Activated naive CD4-positive, alpha-beta T cell treated with anti-CD3 and anti-CD28 coated beads, Interleukin-2, amount 50 U/mL, for 72 hours (primary cell): ENCODE measurements around the gene YDJC. TPM values are rescaled to one million over a fixed set of nuclear protein-coding genes. Genes with fewer than 3 reads are reported as not detected.
"Not testable (repeated sequence)": the region's sequence is repeated elsewhere in the genome, so short reads cannot be mapped to it uniquely, and the experiment has no call there.

Source experiments
- ATAC-seq, 2 donors: fragments of 150-1000 bp; cut with Tn5 transposase; 2 replicates each; pipeline ENCODE4 v1.10.0; 2021; ENCODE audit warnings: mild to moderate bottlenecking in 2 of 2, moderate library complexity in 2 of 2
- DNase-seq, 2 donors: peaks; one replicate each; pipeline ENCODE4 v3.0.0; 2021 to 2022; ENCODE audit warnings: low spot score in 2 of 2
- H3K27ac Mint-ChIP-seq, 2 donors: one replicate each; pipeline ENCODE4 v1.8.0; 2022; ENCODE audit warnings: mild to moderate bottlenecking in 2 of 2, mixed read lengths in 2 of 2
- H3K36me3 Mint-ChIP-seq, 2 donors: one replicate each; pipeline ENCODE4 v1.8.0; 2022; ENCODE audit warnings: mixed read lengths in 2 of 2
- H3K9me3 Mint-ChIP-seq, 2 donors: one replicate each; pipeline ENCODE4 v1.8.0; 2022; ENCODE audit warnings: mixed read lengths in 2 of 2
- total RNA-seq, 2 donors: library from RNA; stranded (reverse); gene quantifications; one replicate each; pipeline ENCODE4 v1.2.3, GENCODE V29; 2022

The YDJC gene
- total RNA-seq, 2 donors from 2014 or later: 26.9 to 47.9 TPM

DNA sequence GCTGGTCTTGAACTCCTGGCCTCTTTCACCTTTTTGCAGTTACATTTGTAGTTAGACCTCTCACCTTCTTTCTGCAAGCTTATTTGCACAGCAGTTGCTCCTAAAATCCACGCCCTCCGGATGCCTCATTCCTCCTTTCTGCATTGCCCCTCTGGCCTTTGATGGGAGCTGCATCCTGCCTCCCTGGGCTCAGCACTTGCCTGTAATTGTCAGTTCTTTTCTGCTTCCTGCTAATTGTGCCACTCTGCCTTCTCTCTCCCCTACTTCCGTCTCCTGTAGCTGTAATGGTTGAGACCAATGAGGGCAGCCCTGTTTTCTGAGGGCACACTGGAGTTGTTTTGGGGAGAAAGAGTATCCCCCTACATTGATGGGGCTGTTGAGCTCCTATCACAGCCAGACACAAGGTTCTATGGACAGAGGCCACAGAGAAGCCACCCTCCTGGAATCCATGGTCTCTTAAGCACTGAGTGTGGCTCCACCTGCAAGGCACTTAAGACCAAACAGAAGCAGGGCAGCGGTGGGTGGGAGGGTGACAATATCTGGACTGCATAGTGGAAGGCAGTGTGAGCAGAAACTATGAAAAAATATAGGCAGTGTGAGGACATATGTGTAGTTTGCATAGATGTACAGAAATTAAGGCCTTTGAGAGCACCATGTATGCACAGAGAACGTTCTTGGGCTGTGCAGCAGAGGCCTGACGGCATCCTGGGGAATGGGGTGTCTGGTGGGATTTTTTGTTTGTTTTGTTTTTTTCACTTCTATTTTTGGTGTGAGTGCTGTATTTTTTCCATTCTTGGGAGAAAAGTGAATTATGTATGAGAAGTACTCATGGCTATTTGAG is 30.5 kb downstream of the YDJC start:
- peaks cover 5 to 17% of the 10 kb centered on the region in 2 donors for H3K36me3 Mint-ChIP-seq
- peak overlapping the region in 1 of 2 donors; percentile 90 for H3K27ac Mint-ChIP-seq
- DNase-seq (no peak), ATAC-seq (no peak)
- H3K9me3 Mint-ChIP-seq: no peaks in the 10 kb centered on the region

DNA sequence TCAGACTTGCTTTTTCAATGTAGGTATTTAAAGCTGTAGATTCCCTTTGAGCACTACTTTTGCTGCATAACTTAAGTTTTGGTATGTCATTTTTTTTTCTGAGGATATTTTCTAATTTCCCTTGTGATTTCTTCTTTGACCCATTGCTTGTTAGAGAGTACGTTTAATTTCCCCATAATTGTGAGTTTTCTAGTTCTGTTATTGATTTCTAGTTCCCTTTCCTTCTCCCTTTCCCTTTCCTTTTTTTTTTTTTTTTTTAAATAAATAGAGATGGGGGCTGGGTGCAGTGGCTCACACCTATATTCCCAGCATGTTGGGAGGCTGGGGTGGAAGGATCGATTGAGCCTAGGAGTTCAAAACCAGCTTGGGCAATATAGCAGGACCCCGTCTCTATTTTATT is 31.5 kb downstream of the YDJC start:
- H3K27ac Mint-ChIP-seq: peak overlapping the region in 1 of 2 donors; percentile 3
- peaks cover 13 to 27% of the 10 kb centered on the region in 2 donors for H3K36me3 Mint-ChIP-seq
- ATAC-seq (no peak), DNase-seq (no peak)
- no peaks in the 10 kb centered on the region for H3K9me3 Mint-ChIP-seq

DNA sequence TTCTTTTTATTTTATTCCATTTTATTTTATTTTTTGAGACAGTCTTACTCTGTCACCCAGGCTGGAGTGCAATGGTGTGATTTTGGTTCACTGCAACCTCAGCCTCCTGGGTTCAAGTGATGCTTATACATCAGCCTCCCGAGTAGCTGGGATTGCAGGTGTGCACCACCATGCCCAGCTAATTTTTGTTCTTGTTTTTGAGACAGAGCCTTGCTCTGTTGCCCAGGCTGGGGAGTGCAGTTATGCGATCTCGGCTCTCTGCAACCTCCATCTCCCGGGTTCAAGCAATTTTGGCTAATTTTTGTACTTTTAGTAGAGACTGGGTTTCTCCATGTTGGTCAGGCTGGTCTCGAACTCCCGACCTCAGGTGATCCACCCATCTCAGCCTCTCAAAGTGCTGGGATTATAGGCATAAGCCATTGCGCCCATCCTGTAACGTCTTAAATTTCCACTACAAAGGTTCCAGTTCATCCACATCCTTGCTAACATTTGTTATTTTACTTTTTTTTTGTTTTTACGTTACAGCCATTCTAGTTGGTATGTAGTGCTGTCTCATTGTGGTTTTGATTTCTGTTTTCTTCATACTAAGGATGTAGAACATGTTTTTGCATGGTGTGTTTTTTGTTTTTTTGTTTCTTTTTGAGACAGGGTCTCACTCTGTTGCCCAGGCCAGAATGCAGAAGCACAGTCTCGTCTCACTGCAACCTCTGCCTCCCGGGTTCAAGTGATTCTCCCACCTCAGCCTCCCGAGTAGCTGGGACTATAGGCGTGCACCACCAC is 33.3 kb downstream of the YDJC start:
- not testable (repeated sequence) for H3K9me3 Mint-ChIP-seq, ATAC-seq, DNase-seq, H3K27ac Mint-ChIP-seq
- peaks cover 13 to 32% of the 10 kb centered on the region in 2 donors for H3K36me3 Mint-ChIP-seq

DNA sequence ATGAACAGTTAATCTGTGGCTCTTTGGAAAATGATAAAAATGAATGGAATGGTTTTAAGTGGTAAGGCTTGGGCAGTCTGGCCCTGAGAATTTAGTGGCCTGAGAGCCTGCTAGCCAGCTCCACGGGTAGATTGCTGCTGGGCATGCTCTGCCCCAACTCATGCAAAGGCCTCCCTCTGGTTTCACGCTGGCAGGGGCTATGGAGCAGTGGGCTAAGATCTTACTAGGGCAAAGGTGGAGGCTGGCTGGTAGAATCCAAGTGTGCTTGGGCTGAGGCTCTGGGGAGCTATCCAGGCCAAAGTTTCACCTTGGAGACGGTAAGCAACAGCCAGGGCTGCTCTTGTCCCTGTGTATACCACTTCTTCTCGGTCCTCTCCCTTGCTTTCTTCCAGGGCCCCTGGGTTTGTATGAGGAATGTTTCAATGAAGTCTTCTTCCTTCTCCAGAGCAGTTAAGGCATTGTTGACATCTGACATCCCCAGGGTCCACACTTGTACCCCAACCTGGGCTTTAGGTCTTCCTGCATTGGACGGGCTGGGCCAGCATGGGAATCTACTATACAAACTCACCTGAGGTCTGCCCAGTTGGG is 34.9 kb downstream of the YDJC start:
- H3K9me3 Mint-ChIP-seq: no peaks in the 10 kb centered on the region
- peak overlapping the region in 1 of 2 donors; percentile 12 for H3K27ac Mint-ChIP-seq
- peaks cover 13 to 32% of the 10 kb centered on the region in 2 donors for H3K36me3 Mint-ChIP-seq
- no peak for ATAC-seq
- no peak for DNase-seq

DNA sequence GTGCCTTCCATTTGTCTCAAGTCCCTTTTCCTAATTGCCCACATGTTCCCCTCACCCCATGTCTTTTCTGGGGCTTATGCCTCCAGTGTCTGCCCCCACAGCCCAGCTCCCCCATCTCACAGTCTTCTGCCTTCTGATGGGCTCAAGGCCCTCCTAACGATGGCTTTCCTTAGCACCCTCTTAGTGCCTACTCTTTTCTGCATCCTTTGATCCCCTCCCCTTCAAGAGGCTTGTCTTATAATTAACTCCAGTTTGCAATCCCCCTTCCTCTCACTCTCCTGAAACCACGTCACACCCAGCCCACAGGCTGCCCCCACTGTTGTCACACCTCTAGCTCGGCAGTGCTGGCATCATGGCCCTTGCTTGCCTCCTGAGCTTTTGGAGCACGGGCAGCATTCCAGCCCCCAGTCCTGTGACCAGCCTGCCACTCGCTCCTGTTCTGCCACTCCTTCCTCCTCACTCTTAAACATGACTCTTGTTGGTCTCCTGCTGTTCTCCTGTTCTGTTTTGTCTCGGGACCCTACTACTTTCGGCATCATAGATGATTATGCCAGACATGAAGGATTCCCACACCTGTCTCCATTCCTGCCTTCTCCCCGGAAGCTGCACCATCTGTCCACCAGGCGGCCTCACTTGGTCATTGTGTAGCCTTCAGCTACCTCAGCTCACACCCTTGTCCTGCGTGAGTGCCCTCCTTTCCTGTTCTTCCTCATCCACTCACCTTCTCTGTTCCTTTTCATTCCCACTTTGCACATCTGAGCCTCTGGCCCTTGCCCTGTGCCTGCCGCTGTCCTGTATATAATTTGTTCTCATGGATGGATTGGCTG is 36.2 kb downstream of the YDJC start:
- DNase-seq (no peak), ATAC-seq (no peak)
- Mint-ChIP-seq H3K36me3 (peaks cover 13 to 32% of the 10 kb centered on the region in 2 donors), H3K27ac (peak overlapping the region in 1 of 2 donors; percentile 65), H3K9me3 (no peaks in the 10 kb centered on the region)

DNA sequence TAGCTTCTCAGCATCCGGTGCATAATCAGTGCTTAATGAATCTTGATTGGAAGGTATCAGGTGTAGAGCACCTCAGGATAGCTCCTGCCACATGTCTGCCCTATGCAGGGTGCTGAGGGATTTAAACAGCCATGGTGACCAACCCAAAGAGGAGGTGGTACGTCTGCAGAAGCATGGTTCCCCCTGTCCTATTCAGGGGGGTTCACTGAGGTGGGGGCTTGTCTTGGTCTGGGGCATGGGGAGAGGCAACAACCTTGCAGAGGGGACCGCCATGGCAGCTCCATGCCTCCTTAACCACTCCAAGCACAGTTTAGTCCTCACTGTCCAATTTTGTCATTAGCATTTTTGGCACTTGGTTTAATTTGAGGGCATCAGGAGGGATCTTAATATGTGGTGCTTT is 37.4 kb downstream of the YDJC start:
- no peak for ATAC-seq
- H3K9me3 Mint-ChIP-seq: no peaks in the 10 kb centered on the region
- no peak overlapping the region for H3K27ac Mint-ChIP-seq
- peaks cover 13 to 32% of the 10 kb centered on the region in 2 donors for H3K36me3 Mint-ChIP-seq
- DNase-seq: no peak

DNA sequence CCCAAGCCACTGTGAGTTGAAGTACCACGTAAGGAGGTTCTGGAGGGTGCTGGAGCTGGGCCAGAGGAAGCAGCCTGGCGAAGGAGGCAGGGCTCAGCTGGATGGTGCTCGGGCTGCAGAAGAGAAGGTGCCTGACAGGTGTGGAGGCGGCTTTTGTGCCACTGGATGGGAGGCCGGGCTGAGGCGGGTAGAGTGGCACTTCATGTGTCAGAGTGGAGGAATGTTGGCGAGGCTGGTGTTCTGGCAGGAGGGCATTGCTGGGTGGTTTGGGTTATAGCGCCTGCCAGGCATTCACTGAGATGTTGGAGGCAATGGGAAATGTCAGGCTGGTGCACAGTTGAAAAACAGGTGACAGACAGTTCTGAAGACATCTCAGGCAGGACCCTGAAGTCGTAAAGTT is 38.1 kb downstream of the YDJC start:
- Mint-ChIP-seq H3K36me3 (peaks cover 13 to 32% of the 10 kb centered on the region in 2 donors), H3K9me3 (no peaks in the 10 kb centered on the region), H3K27ac (peak overlapping the region in 1 of 2 donors; percentile 90)
- ATAC-seq: no peak
- DNase-seq: no peak

DNA sequence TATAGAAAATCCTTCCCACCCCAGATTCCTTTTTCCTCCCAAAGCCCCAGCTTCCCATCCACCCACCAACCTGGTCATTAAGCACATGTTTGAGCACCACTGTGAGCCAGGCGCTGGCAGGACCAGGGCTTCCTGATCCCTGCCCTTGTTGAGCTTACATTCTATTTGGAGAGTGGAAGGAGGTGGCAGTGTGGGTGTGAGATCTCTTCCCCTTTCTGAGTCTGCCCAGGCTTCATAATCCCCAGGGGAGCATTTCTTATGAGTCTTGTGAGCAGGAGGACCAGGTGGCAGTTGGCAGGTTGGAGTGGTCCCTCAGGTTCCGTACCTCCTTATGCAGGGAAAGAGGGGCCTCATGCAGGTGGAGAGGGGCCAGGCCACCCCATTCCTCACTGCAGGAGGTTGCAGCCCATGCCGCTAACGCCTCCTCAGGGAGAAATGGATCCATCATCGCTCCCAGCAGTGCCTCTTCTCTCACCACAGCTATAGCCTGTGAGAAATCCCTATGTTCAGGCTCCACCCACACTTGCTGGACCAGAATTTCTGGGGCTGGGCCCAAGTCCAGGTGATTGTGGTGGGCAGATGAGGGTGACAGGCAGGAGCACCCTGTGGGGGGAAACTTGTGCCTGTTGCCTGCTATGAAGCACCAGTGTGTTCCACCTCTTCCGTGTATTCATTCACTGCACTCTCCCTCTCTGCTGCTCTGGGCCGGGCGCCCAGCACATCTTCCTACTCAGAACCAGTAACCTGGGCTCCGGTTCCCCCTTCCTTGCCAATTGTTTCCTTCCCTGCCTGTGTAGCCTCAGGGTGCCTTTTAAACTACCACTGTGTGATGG is 38.8 kb downstream of the YDJC start:
- Mint-ChIP-seq H3K9me3 (no peaks in the 10 kb centered on the region), H3K36me3 (peaks cover 13 to 32% of the 10 kb centered on the region in 2 donors), H3K27ac (peak overlapping the region; percentile 53 to 90)
- DNase-seq (no peak), ATAC-seq (no peak)

DNA sequence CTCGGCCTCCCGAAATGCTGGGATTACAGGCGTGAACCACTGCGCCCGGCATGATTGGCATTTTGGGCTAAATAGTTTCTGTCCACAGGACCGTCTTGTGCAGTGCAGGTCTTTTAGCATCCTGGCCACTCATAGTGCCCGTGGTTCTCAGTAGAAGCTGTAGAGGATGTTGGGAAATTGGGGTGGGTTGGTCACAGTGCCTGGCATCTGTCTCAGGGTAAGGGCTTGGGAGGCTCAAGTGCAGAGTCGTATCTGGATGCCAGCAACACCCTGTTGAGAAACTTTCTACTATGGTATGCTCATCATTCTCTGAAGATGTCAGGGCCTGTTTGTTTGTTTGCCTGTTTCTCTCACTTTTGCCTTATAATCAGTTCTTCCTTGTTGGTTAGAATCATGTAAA is 40.4 kb downstream of the YDJC start:
- peak overlapping the region; percentile 65 to 87 for H3K27ac Mint-ChIP-seq
- no peak for ATAC-seq

DNA sequence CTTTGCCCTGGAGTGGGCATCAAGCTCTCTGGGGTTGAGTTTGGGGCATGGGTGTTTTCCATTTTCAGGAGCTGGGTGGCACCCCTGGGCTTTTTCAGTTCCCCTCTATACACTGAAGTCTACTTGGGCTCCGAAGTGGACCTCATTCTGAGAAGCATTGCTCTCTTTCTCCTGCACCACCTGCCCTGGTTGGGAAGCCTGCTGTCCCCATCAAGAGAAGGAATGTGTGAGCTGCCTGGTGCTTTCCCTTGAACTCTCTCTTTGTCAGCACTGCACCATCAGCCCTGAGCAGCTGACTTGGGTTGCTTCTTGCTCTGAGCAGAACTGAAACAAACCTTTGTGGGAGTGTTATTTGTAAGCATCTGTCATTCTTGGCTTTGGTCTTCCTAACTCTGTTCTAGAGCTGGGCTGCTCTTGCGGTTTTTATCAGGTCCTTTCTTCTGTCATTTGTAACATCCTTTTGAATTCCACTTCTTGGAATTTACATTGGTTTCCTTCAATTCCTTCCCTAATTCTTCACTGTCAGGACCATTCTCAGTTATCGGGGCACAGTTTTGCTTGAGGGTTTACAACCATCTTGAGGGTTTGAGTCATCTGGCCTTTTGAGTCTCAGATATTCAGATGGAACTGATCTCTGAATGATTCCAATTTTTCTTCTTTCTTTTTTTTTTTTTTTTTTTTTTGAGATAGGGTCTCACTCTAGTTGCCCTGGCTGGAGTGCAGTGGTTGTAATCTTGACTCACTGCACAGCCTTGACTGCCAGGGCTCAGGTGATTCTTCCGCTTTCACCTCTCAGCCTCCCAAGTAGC is 41.8 kb downstream of the YDJC start:
- Mint-ChIP-seq H3K9me3 (no peaks in the 10 kb centered on the region), H3K36me3 (peaks cover 0 to 2% of the 10 kb centered on the region in 2 donors), H3K27ac (peak overlapping the region; percentile 65 to 87)
- DNase-seq (peak; percentile 57 to 70), ATAC-seq (peak; percentile 96 to 97)

More for the DNA sequence above, 40.4 kb downstream of the YDJC start:
- Mint-ChIP-seq H3K36me3 (peaks cover 10 to 16% of the 10 kb centered on the region in 2 donors), H3K9me3 (no peaks in the 10 kb centered on the region)
- no peak for DNase-seq

DNA sequence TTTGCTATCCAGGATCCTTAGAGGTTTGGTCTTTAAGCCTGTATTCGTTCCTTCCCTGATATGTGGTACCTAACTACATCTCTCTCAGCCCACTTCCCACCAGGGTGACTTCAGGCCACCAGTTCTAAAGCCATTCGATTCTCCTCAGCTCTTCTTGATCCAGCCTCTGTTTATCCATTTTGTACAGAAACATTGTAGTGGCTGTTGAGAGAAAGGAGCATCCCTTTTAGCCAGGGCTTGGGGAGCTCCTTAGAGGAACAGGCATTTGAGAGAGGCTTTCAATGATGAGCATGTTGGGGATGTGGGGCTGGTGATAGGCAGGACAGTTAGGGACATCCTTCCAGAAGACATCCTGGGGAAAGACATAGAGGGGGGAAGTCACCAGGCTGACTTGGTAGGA is 44.4 kb downstream of the YDJC start:
- ATAC-seq (no peak), DNase-seq (no peak)
- no peaks in the 10 kb centered on the region for H3K36me3 Mint-ChIP-seq
- H3K27ac Mint-ChIP-seq: peak overlapping the region in 1 of 2 donors; percentile 23
- no peaks in the 10 kb centered on the region for H3K9me3 Mint-ChIP-seq

DNA sequence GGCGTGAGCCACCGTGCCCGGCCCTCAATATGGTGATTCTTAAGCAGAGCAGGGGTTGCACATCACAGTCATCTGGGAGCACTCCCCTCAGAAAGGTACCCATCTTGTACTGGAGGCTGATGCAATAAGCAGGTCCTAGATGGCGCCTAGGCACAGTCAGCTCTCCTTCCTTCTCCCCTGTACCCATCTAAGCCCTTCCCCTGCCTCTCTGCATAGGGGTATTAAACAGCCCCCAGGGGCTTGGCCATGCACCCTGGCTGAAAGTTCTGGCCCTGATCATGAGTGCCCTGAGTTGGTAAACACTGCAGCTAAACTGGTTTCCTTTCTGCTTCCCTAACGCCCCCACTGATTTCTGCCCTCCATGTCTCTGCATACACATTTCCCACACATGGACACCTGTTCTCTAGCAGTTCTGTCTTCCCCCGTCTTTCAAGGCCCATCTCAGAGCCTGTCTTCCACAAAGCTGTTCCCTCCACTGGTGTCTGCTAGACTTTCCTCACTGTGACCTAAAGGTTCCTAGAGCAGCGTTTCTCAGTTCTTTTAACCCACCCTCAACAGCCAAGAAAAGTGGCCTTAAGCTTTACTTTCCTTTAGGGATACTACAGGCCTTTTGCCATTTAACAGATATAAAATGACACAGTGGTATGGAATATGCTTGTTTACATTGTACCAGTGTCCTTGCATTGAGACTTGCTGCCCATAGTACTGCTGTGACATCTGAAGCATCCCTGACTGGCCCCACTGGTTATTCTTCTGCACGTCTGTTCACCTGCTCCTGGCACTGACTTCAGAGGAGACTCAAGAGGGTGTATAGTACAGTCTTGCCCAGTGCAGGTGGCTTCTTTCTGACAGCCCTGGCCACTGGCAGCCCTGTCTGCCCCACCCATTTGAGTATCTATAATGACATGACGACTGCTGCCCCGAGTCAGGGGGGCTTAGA is 46.8 kb downstream of the YDJC start:
- Mint-ChIP-seq H3K27ac (peak overlapping the region; percentile 71 to 92), H3K9me3 (no peaks in the 10 kb centered on the region), H3K36me3 (peaks cover 0 to 5% of the 10 kb centered on the region in 2 donors)
- ATAC-seq (no peak), DNase-seq (no peak)

DNA sequence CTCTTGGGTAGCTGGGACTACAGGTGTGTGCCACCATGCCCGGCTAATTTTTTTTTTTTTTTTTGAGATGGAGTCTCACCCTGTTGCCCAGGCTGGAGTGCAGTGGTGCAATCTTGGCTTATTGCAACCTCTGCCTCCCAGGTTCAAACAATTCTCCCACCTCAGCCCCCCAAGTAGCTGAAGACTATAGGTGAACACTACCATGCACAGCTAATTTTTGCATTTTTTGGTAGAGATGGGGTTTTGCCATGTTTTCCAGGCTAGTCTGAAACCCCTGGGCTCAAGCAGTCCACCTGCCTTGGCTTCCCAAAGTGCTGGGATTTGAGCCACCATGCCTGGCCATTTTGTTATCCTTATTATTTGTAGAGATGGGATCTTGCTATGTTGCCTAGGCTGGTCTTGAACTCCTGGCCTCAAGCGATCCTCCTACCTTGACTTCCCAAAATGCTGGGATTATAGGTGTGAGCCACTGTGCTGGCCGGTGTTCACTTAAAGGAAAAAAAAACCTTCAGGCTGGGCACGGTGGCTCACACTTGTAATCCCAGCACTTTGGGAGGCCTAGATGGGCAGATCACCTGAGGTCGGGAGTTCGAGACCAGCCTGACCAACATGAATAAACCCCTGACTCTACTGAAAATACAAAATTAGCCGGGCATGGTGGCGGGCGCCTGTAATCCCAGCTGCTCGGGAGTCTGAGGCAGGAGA is 48.7 kb downstream of the YDJC start:
- H3K27ac Mint-ChIP-seq, ATAC-seq, H3K9me3 Mint-ChIP-seq, DNase-seq: not testable (repeated sequence)
- peaks cover 0 to 11% of the 10 kb centered on the region in 2 donors for H3K36me3 Mint-ChIP-seq
